CD4-positive, alpha-beta T cell (primary cell): ENCODE results near the gene EZR. TPM values are rescaled to one million over a fixed set of nuclear protein-coding genes. Genes with fewer than 3 reads are reported as not detected.
"Not testable (repeated sequence)": the region's sequence is repeated elsewhere in the genome, so short reads cannot be mapped to it uniquely, and the experiment has no call there.

Source experiments
- ATAC-seq: fragments of 200-7000 bp; cut with Tn5 transposase; one replicate; pipeline ENCODE4 v1.10.0; 2022; ENCODE audit warnings: mild to moderate bottlenecking; ENCODE audit not compliant: poor library complexity
- CTCF ChIA-PET: fragments of 350-600 bp; sonication (Branson Sonifier 250); formaldehyde crosslinking; loops from one replicate; lab custom pipeline; 2021; ENCODE audit warnings: antibody characterized with exemption, inconsistent platforms; lab: Charles Lee
- POLR2A ChIA-PET: fragments of 350-600 bp; sonication (Branson Sonifier 250); formaldehyde crosslinking; loops from one replicate; lab custom pipeline; 2021; ENCODE audit warnings: antibody characterized with exemption, inconsistent platforms; lab: Charles Lee
- DNase-seq, 14 experiments: peaks; one replicate each; pipeline ENCODE4 v3.0.0-alpha.2; 2013 to 2020; ENCODE audit warnings: mixed read lengths in 2 of 14
- H3K27ac ChIP-seq, 2 donors: one replicate each; pipeline versions ENCODE4 v1.5.1 to v1.7.0; 2013; ENCODE audit warnings: low read length in 2 of 2, low read depth in 1 of 2, mild to moderate bottlenecking in 1 of 2
- H3K27me3 ChIP-seq, 2 experiments: 1 replicate in 1 of 2; 2 replicates in 1 of 2; pipeline versions ENCODE4 v1.6.1 to v1.7.0; 2013; ENCODE audit warnings: low read length in 2 of 2, control low read depth in 1 of 2, mild to moderate bottlenecking in 1 of 2, moderate library complexity in 1 of 2; ENCODE audit not compliant: insufficient read depth in 2 of 2, control insufficient read depth in 1 of 2
- H3K36me3 ChIP-seq: one replicate; pipeline ENCODE4 v1.6.1; 2013; ENCODE audit warnings: low read length, control low read depth; ENCODE audit not compliant: insufficient read depth
- H3K4me1 ChIP-seq: one replicate; pipeline ENCODE4 v1.6.1; 2013; ENCODE audit warnings: low read length, control low read depth; ENCODE audit not compliant: insufficient read depth
- H3K4me3 ChIP-seq: one replicate; pipeline ENCODE4 v1.5.1; 2013; ENCODE audit warnings: mild to moderate bottlenecking, low read length, moderate library complexity
- H3K9me3 ChIP-seq, 2 experiments: 1 replicate in 1 of 2; 2 replicates in 1 of 2; pipeline versions ENCODE4 v1.6.1 to v1.7.0; 2013; ENCODE audit warnings: low read length in 2 of 2, mild to moderate bottlenecking in 2 of 2, control low read depth in 1 of 2, moderate library complexity in 1 of 2; ENCODE audit not compliant: control insufficient read depth in 1 of 2, insufficient read depth in 1 of 2
- H3K27ac Mint-ChIP-seq: one replicate; pipeline ENCODE4 v1.8.0; 2020; ENCODE audit warnings: mixed read lengths
- H3K27me3 Mint-ChIP-seq: one replicate; pipeline ENCODE4 v1.8.0; 2021; ENCODE audit warnings: mixed read lengths
- H3K36me3 Mint-ChIP-seq: one replicate; pipeline ENCODE4 v1.8.0; 2021; ENCODE audit warnings: low read depth, mixed read lengths
- H3K4me1 Mint-ChIP-seq: one replicate; pipeline ENCODE4 v1.8.0; 2021; ENCODE audit warnings: low read depth, mixed read lengths
- H3K4me3 Mint-ChIP-seq: one replicate; pipeline ENCODE4 v1.8.0; 2020; ENCODE audit warnings: mild to moderate bottlenecking, mixed read lengths
- H3K9me3 Mint-ChIP-seq: one replicate; pipeline ENCODE4 v1.8.0; 2020; ENCODE audit warnings: mixed read lengths
- intact Hi-C, 2 experiments: fragments of 100-400 bp; cut with DNase I in 1 of 2; cut with micrococcal nuclease in 1 of 2; formaldehyde crosslinking; loops; one replicate each; pipeline versions ENCODE4 v1.15.1 to v1.9.0; 2023 to 2025; cut with DNase I, micrococcal nuclease
- total RNA-seq, 174 experiments: library from RNA in 2 of 174; stranded (reverse) in 2 of 174; gene quantifications; one replicate each; pipeline ENCODE4 v1.2.3 and lab custom pipeline; 2021 to 2026
- TF ChIP-seq, protein P1 (sequence below): fragments of 200-600 bp; IDR thresholded peaks from one replicate; pipeline ENCODE4 v1.8.0; 2022; ENCODE audit warnings: antibody characterized with exemption, mild to moderate bottlenecking

EZR gene
- total RNA-seq, 2 experiments from 2014 or later: 434 to 449 TPM

DNA sequence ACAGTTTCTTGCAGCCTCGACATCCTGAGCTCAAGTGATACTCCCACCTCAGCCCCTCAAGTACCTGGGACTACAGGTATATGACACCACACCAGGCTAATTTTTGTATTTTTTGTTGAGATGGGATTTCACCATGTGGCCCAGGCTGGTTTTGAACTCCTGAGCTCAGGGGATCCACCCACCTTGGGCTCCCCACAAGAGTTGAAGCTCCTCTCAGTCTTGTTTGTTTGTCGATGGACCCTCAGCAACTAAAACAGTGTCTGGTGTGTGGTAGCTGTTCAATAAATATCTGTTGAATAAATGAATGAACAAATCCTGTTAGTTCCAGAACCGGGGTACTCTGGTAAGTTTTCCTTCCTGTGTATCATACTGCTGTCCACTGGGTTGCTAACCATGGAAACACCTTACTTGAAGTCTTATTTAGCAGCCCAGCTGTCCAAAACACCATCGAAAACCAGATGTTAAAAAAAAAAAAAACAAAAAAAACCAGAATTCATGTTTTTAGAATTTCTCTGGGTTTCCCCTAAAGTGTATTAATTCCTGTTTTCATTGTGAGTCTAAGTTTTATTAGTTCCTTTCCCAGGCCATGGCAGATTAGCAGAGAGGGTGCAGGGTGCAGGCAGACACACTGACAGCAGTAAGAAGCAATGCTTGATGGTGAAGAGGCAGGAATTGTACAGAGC is 7.8 kb upstream of the EZR start:
- H3K27ac ChIP-seq: no peak overlapping the region

DNA sequence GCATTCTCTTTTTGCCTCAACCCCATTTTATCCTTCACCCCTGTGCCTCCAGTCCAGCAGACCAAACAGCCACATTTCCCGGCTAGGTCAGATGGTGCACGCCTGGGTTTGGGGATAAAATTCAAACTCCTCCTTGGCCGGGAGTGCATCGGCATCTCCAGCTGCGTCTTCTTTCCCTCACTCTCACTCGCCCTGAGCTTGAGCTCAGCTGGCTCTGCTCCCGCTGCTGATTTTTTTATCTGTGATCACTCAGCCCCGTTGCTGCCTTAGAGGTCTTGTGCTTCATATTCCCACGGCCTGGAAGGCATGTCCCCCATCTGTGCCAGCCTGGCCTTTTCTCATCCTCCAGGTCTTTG is 6.8 kb upstream of the EZR start:
- Histone ChIP-seq H3K9me3 (no peaks in the 10 kb centered on the region), H3K4me1 (no peaks in the 10 kb centered on the region), H3K27ac (no peak overlapping the region), H3K27me3 (no peaks in the 10 kb centered on the region), H3K4me3 (no peak overlapping the region), H3K36me3 (no peaks in the 10 kb centered on the region)
- no peaks in the 10 kb centered on the region for H3K27me3 Mint-ChIP-seq
- TF ChIP-seq, protein P1, sequence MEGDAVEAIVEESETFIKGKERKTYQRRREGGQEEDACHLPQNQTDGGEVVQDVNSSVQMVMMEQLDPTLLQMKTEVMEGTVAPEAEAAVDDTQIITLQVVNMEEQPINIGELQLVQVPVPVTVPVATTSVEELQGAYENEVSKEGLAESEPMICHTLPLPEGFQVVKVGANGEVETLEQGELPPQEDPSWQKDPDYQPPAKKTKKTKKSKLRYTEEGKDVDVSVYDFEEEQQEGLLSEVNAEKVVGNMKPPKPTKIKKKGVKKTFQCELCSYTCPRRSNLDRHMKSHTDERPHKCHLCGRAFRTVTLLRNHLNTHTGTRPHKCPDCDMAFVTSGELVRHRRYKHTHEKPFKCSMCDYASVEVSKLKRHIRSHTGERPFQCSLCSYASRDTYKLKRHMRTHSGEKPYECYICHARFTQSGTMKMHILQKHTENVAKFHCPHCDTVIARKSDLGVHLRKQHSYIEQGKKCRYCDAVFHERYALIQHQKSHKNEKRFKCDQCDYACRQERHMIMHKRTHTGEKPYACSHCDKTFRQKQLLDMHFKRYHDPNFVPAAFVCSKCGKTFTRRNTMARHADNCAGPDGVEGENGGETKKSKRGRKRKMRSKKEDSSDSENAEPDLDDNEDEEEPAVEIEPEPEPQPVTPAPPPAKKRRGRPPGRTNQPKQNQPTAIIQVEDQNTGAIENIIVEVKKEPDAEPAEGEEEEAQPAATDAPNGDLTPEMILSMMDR: no peak
- ChIA-PET CTCF (interaction anchor here (0.6 kb wide), 1 partner anchor 51 kb away, joined by 3 read pairs; no protein-coding TSS in a partner anchor), POLR2A (interaction anchor here (0.8 to 0.9 kb wide), 2 partner anchors 8 to 44 kb away, joined by 3 read pairs; no protein-coding TSS in a partner anchor)
- H3K4me1 Mint-ChIP-seq: peaks cover 6% of the 10 kb centered on the region
- H3K36me3 Mint-ChIP-seq: no peaks in the 10 kb centered on the region
- H3K27ac Mint-ChIP-seq: no peak overlapping the region
- no peaks in the 10 kb centered on the region for H3K9me3 Mint-ChIP-seq
- ATAC-seq (no peak), DNase-seq (no peak)
- intact Hi-C loops: no loop called here
- no peak overlapping the region for H3K4me3 Mint-ChIP-seq

More for the DNA sequence above, 7.8 kb upstream of the EZR start:
- POLR2A ChIA-PET: interaction anchor here (0.7 kb wide), 1 partner anchor 43 kb away, joined by 3 read pairs; no protein-coding TSS in a partner anchor
- DNase-seq: no peak
- Mint-ChIP-seq H3K4me3 (no peak overlapping the region), H3K36me3 (no peaks in the 10 kb centered on the region), H3K27ac (no peak overlapping the region), H3K9me3 (no peaks in the 10 kb centered on the region), H3K4me1 (peaks cover 6% of the 10 kb centered on the region), H3K27me3 (no peaks in the 10 kb centered on the region)
- no peaks in the 10 kb centered on the region for H3K36me3 ChIP-seq
- H3K9me3 ChIP-seq: no peaks in the 10 kb centered on the region
- TF ChIP-seq, protein P1: no peak
- H3K4me1 ChIP-seq: no peaks in the 10 kb centered on the region
- intact Hi-C loops: no loop called here
- H3K27me3 ChIP-seq: no peaks in the 10 kb centered on the region
- no peak overlapping the region for H3K4me3 ChIP-seq
- CTCF ChIA-PET: interaction anchor here (1.1 kb wide), 1 partner anchor 17 kb away, joined by 3 read pairs; no protein-coding TSS in a partner anchor
- no peak for ATAC-seq

DNA sequence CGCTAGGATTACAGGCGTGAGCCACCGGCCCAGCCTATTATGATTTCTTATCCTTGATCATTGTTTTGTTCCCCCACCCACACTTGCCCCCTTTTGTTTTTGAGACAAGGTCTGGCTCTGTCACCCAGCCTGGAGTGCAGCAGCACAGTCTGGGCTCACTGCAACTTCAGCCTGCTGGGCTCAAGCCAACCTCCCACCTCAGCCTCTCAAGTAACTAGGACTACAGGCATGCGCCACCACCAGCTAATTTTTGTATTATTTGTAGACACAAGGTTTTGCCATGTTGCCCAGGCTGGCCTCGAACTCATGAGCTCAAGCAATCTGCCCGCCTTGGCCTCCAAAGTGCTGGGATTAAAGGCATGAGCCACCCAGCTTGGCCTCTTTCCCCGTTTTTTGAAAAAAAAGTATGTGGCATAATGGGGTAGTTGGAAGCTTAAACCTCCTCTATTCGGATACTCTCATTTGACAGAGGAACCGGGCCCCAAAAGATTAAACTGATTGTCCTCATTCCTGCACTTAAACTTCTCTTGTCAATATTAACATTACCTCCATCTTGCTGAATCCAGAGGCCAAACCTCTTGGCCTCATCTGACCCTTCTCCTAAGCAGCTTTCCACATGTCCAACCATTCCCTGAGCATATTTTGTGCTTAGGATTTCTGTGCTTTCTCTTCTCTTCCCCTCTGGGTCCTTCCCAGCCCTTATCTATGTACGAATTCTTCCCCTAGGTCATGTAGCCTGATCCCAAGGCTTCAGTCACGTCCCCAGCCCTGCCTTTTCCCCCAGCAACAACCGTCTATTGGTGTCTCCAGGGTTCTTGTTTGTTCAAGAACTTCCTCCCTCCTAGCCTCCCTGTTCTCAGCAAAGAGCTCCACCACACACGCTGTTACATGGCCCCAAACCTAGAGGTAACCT is 6.1 kb upstream of the EZR start:
- H3K36me3 ChIP-seq: no peaks in the 10 kb centered on the region
- no peak for ATAC-seq
- Mint-ChIP-seq H3K4me1 (peaks cover 6% of the 10 kb centered on the region), H3K9me3 (no peaks in the 10 kb centered on the region), H3K4me3 (no peak overlapping the region), H3K27ac (no peak overlapping the region), H3K27me3 (no peaks in the 10 kb centered on the region), H3K36me3 (no peaks in the 10 kb centered on the region)
- POLR2A ChIA-PET: interaction anchor here (0.8 to 1.2 kb wide), 3 partner anchors 8 to 44 kb away, joined by 3 read pairs; no protein-coding TSS in a partner anchor
- CTCF ChIA-PET: interaction anchor here (0.6 to 0.7 kb wide), 2 partner anchors 50 to 62 kb away, joined by 3 to 4 read pairs; no protein-coding TSS in a partner anchor
- no peaks in the 10 kb centered on the region for H3K9me3 ChIP-seq
- no peaks in the 10 kb centered on the region for H3K27me3 ChIP-seq
- intact Hi-C loops: no loop called here
- no peaks in the 10 kb centered on the region for H3K4me1 ChIP-seq
- TF ChIP-seq, protein P1: no peak
- H3K4me3 ChIP-seq: no peak overlapping the region
- no peak for DNase-seq
- H3K27ac ChIP-seq: no peak overlapping the region

DNA sequence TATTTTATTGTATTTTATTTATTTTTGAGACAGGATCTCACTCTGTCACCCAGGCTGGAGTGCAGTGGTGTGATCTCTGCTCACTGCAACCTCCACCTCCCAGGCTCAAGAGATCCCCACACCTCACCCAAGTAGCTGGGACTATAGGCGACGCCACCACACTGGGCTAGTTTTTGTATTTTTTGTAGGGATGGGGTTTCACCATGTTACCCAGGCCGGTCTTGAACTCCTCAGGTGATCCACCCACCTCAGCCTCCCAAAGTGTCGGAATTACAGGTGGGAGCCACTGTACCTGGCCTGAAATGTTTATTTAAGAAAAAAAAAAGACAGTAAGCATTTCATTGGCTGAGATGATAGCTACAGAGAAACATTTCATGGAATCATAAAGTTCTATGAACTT is 4.4 kb upstream of the EZR start:
- H3K27ac ChIP-seq, H3K4me3 Mint-ChIP-seq, H3K36me3 ChIP-seq, H3K27me3 ChIP-seq, H3K27ac Mint-ChIP-seq, H3K36me3 Mint-ChIP-seq, H3K9me3 Mint-ChIP-seq, H3K27me3 Mint-ChIP-seq, H3K9me3 ChIP-seq, DNase-seq, H3K4me1 ChIP-seq, ATAC-seq, H3K4me3 ChIP-seq: not testable (repeated sequence)
- peaks cover 12% of the 10 kb centered on the region for H3K4me1 Mint-ChIP-seq
- ChIA-PET POLR2A (interaction anchor here (0.7 to 1.0 kb wide), 2 partner anchors 16 to 46 kb away, joined by 3 read pairs; no protein-coding TSS in a partner anchor), CTCF (interaction anchor here (1.2 kb wide), 1 partner anchor 22 kb away, joined by 3 read pairs; no protein-coding TSS in a partner anchor)
- intact Hi-C loops: loop anchor here in 1 of 2 experiments (2.0 kb wide), 1 partner anchor 23 kb away; no protein-coding TSS in a partner anchor
